Mesenteric fat pad (tissue), 1 donor: ENCODE results near the gene ACTR6. TPM values are rescaled to one million over a fixed set of nuclear protein-coding genes. Genes with fewer than 3 reads are reported as not detected.

Source experiments
- DNase-seq: peaks from one replicate; pipeline ENCODE4 v3.0.0-alpha.2; 2020; ENCODE audit warnings: low spot score
- microRNA-seq: library from miRNA; unstranded; fragments of <30 nt; microRNA quantifications from one replicate; pipeline ENCODE4 v1.2.0, GENCODE V29; 2020; ENCODE audit warnings: borderline number of aligned reads
- total RNA-seq: library from RNA; stranded (reverse); fragmentation: NEBNext Ultra II Directional; extraction: Animal tissue kit (Norgen Biotek cat#: 25700); gene quantifications from one replicate; pipeline ENCODE4 v1.2.1, GENCODE V29; 2021
- donor health status: DM: yes; HTN: yes; CAD: no.

The ACTR6 gene
- total RNA-seq, 1 donor from 2014 or later, result 17.7 TPM

- no peak for DNase-seq
Observed at GRCh38 chr12:100265732-100266584, 65.3 kb downstream of the ACTR6 start.

DNA sequence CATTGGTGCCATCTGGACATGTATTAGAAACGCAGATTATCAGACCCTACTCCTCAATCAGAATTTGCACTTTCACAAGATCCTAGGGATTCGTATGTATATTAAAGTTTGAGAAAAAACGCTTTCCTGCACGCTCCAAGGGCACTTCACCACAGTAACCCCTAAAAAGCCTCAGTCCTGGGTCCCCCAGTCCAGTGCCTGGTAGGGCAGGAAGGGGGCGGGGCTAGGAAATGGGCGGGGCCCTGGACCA is 65.9 kb downstream of the ACTR6 start:
- no peak for DNase-seq

DNA sequence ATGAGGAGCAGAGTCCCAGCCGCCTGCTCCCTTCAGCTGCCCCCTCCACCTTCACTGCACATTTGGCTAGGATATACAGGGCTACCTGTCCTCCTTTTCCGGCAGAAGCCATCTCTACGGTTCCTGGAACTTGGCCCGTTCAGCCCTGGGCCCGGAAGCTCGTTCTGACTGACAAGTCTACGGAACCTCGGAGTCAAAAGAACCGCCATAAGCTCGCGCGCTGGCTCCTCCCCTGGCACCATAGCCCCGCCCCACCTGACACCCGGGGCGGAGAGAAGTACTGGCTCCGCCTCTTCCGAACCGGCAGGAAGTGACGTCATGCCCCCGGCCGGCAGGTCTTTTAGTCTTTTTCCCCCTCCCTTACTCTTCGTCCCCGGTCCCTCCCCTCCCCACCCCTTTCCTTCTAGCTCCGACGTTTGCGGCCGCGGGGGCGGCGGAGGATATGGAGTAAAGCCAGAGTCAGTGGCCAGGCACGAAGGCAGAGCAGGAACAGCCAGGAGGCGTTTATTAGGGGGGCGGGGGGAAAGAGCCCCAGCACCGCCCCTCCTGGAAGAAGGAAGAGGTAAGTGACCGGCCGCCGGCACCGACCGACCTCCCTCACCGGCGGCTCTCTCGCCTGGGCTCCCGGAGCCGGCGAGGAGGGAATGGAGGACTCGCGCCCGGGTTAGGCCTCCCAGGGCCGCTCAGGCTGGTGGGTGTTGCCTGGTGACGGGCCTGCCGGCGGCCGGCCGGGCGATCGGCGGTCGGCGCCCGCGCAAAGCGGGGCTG is 66.4 kb downstream of the ACTR6 start, which contains the start of the genes DEPDC4 and SCYL2:
DEPDC4 (minus strand) TSS at position 245 of the 768 bp plus-strand sequence; CDS start at position 242, 3 bp downstream.
SCYL2 (plus strand) TSS at position 343 of the 768 bp plus-strand sequence. CDS start 15,794 bp downstream, outside the sequence.
- peak; percentile 98 for DNase-seq

GRCh38 chr12:100267603-100268281 is 67.1 kb downstream of the ACTR6 start:
- DNase-seq, result no peak

DNA sequence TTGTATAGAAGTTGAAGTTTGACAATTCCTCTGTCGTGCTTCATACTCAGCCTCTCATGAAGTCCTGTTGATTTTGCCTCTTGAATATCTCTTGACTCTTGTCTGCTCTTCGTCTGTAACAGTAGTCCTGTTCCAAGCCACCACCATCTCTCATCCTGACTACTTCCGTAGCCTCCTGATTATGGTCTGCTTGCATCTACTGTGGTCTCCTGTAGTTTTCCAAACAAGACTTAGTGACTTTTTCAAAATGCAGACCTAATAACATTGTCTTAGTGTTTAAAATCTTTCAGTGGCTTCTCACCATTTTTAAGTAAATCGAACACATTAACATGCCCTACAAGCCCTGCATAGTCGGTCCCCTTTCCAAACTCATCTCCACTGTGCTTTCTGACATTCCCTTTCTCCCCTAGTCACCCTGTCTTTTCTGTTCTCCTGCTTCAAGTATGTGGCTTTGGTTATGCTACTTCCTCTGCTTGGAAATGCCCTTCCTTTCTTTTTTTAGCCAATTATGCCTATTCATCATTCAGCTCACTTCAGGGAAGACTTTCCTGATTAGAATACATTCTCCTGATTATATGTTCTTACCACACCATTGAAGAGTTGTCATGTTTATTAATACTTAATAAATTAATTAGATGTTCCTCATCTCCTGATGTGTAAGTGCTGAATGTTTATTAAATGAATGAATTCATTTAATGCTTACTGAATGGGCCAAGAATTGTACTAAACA is 68.4 kb downstream of the ACTR6 start:
- DNase-seq, result no peak

- no peak for DNase-seq
Observed at GRCh38 chr12:100273782-100274181, 73.2 kb downstream of the ACTR6 start.

Small RNAs within 50 kb of the gene (microRNA-seq; reads per million reads assigned to microRNA genes)
- not detected for gene MIR1827

Other genes starting within 250 kb of the ACTR6 start
- 5.3 TPM for gene ANKS1B, start 215.9 kb upstream of the ACTR6 start, total RNA-seq
- gene BLTP3B, start 57.9 kb upstream of the ACTR6 start, total RNA-seq, result 41.1 TPM
- 0.58 TPM for gene DEPDC4, start 66.3 kb downstream of the ACTR6 start, total RNA-seq
- 40.0 TPM for gene SCYL2, start 66.4 kb downstream of the ACTR6 start, total RNA-seq
- gene SLC17A8, start 156.3 kb downstream of the ACTR6 start, total RNA-seq, result not detected